EH (cell line): Measurements from ENCODE around the gene PANK2.
"Not testable (repeated sequence)": the region's sequence is repeated elsewhere in the genome, so short reads cannot be mapped to it uniquely, and the experiment has no call there.

Source experiments
- DNase-seq: peaks from one replicate; pipeline ENCODE4 v3.0.0-alpha.2; 2015; ENCODE audit warnings: low read depth

Gene PANK2

DNA sequence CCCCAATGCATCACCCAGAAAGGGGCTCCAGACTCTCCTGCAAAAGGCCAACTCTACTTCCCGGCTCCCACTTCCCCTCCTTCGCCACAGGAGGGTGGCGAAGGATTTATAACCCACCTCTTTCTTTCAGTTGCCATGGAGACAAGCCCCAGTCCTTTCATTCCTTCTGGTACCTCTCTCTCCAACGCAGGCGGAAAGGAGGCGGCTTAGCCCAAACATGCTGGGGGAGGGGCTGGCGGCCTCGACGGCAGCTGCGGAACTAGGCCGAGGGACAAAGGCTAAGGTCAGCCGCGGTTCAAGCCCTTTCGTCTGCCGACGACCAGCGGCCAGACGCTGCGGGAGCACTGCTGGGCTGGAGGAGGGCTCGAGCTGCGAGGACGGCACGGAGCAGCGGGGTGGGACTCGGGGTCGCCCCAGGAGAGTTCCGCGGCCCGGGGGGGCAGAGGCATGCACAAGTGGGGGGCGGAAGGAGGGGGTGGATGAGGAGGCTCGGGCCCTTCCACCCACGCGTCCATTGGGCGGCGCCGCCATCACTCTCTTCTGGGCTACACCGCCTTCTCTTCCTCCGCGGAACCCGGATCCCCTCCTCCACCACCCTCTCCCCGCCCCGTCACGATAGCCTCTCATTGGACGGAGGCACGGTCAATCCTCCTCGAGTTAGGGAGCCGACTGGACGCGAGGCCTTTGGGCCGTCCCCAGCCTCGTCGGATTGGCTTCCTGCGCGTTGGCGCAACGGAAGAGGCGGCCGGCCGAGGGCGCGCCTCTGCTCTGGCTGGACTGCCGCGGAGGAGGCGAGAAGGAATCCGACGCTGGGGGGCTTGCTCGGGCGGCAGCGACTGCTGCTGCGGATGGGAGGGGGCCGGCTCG lies at the start of gene PANK2:
Gene PANK2, plus strand, starts transcription at position 766 of the 867 bp plus-strand sequence.
- DNase-seq: peak; percentile 99

DNA sequence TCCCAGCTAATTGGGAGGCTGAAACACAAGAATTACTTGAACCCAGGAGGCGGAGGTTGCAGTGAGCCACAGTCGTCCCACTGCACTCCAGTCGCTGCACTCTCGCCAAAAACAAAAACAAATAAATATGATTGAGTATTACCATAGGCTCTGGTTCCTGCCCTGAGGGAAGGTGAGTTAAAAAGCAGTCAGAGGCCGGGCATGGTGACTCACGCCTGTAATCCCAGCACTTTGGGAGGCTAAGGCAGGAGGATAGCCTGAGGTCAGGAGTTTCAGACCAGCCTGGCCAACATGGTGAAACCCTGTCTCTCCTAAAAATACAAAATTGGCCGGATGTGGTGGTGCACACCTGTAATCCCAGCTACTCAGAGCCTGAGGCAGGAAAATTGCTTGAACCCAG lies 49.0 kb upstream of the PANK2 start:
- peak; percentile 48 for DNase-seq

- DNase-seq: no peak
These were observed 46.7 kb upstream of the PANK2 start for GRCh38 chr20:3842348-3842930.

DNA sequence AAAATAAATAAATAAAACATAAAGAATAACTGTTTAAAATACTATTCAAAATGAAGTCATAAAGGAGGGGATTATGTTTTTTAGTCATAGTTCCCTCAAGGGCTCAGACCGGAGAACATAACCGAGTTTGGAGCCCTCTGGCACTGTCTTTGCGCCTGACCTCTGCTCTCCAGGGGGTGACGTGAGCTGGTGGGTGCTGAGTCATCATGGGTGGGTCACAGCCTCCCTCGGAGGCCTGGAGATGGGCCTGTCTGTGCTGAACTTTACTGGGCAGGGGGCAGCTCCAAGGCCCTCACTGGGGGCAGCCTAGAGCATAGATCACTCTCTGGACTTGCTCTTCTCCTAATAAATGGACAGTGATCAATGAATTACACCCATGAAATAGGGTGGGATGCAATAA lies 45.7 kb upstream of the PANK2 start:
- peak; percentile 77 for DNase-seq

GRCh38 chr20:3843990-3844619 lies 45.1 kb upstream of the PANK2 start:
- not testable (repeated sequence) for DNase-seq

DNA sequence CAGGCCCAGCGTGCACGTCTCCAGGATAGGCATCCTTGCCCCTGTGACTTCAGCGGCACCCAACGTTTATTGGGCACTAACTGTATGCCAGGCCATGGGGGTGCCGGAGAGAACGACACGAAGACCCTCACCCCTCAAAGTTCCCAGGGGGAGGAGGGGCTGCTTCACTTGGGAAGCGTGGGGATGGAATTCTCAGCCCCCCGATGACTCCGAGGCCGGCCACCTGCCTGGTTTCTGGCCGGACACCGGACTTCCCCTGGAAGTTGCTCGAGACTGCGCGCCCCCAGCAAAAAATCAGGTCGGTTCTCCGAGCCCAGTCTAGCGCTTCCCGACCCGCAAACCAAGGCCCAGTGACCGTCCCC lies 42.8 kb upstream of the PANK2 start:
- no peak for DNase-seq

- peak; percentile 83 for DNase-seq
These were observed 42.3 kb upstream of the PANK2 start, which contains the start of gene MAVS for GRCh38 chr20:3846740-3847428. Gene MAVS, plus strand, starts transcription at chr20:3846834. Its CDS starts 7,791 bp downstream, at chr20:3854625.

GRCh38 chr20:3847429-3847940 lies 41.7 kb upstream of the PANK2 start:
- DNase-seq: no peak

DNA sequence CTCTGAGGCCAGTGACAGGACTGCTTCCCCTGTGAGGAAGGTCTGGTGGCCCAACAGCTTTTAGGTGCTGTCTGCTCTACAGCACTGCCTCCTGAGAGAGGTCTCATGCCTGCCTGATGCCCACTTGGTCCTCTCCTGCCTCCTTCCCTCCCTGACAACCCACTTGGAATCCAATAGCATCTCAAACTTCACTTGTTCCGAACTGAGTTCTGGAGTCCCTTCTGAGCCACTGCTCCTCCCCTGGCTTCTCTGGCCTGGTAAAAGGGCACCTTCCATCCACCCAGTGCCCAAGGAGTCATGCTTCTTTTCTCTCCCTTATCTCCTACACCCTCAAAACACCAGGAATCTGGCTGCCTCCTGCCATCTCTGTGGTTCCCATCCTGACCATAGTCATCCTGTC lies 40.6 kb upstream of the PANK2 start:
- no peak for DNase-seq

GRCh38 chr20:3854462-3854871 lies 34.7 kb upstream of the PANK2 start:
- DNase-seq: no peak

DNA sequence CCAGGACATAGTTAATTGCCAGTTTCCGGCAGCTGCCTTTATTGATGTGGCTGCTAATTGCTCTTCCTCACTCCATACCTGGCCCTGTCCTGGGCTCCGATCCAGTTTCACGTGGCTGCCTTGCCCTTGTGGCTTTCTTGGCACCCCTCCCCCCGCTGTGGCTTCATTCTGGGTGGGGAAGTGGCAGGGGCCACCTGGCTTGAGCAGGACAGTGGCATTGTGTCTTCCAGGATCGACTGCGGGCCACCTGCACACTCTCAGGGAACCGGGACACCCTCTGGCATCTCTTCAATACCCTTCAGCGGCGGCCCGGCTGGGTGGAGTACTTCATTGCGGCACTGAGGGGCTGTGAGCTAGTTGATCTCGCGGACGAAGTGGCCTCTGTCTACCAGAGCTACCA lies 31.8 kb upstream of the PANK2 start:
- DNase-seq: no peak

GRCh38 chr20:3858689-3859088 lies 30.5 kb upstream of the PANK2 start:
- no peak for DNase-seq

DNA sequence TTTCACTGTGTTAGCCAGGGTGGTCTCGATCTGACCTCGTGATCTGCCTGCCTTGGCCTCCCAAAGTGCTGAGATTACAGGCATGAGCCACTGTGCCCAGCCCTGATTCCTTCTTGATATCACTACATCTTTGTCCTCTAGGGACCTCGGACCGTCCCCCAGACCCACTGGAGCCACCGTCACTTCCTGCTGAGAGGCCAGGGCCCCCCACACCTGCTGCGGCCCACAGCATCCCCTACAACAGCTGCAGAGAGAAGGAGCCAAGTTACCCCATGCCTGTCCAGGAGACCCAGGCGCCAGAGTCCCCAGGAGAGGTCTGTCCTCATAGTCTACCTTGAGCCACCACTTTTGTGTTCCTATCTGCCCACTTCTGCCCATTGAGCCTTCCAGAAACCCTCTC lies 28.0 kb upstream of the PANK2 start:
- DNase-seq: no peak

DNA sequence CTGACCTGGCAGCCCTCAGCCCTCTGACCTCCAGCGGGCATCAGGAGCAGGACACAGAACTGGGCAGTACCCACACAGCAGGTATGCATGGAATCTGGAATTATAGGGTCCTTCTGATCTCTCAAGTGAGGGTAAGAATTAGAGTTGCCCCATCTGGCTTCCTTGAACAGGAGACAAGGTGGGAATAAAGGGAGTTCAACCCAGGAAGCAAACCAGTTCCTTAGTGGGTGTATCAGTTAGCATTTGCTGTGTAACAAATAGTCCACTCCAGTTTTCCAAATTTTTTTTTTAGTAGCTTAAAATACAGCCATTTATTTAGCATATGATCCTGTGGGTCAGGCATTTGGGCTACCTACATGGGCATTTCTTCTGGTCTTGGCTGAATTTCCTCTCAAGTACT lies 26.9 kb upstream of the PANK2 start:
- no peak for DNase-seq

- no peak for DNase-seq
These were observed 25.9 kb upstream of the PANK2 start for GRCh38 chr20:3863317-3863716.

DNA sequence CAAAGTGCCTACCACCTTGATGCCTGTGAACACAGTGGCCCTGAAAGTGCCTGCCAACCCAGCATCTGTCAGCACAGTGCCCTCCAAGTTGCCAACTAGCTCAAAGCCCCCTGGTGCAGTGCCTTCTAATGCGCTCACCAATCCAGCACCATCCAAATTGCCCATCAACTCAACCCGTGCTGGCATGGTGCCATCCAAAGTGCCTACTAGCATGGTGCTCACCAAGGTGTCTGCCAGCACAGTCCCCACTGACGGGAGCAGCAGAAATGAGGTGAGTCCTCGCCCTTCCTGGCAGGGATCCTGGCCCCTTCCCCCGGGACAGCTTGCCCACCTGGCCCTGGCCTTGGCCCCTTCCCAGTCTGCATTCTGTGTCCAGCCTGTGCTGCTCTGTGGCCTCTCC lies 24.7 kb upstream of the PANK2 start:
- no peak for DNase-seq

DNA sequence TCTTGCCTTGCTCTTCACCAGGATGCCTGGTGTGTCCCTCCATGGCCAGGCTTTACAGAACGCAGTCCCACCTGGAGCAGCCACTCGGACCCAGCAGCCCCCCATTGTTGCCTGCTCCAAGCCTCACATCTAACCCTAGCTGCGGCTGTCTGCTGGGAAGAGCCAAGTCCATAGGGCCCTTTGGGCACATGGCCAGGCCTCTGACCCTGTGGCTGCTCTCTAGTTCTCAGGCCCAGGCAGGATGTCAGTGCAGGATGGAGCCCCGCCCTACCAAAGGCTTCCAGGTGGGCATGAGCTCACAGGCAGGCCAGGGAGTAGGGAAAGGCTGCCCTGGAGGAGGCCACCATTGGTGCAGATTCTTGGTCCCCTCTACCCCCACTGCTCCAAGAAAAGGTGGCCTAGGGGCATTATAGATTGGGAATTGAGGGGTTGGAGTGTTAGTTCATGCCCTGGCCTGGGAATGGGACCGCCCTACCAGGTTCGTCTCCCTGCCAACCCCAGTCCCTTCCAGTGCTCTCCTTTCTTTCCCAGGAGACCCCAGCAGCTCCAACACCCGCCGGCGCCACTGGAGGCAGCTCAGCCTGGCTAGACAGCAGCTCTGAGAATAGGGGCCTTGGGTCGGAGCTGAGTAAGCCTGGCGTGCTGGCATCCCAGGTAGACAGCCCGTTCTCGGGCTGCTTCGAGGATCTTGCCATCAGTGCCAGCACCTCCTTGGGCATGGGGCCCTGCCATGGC lies 23.9 kb upstream of the PANK2 start:
- DNase-seq: no peak

GRCh38 chr20:3865887-3866407 lies 23.2 kb upstream of the PANK2 start:
- no peak for DNase-seq

- DNase-seq: no peak
These were observed 22.7 kb upstream of the PANK2 start for GRCh38 chr20:3866464-3866863.

GRCh38 chr20:3867802-3868201 lies 21.4 kb upstream of the PANK2 start:
- no peak for DNase-seq
